Measurements from ENCODE around the gene PATJ. TPM values are rescaled to one million over a fixed set of nuclear protein-coding genes. Genes with fewer than 3 reads are reported as not detected.
"Not testable (repeated sequence)": the region's sequence is repeated elsewhere in the genome, so short reads cannot be mapped to it uniquely, and the experiment has no call there.

Gene PATJ
- total and polyA plus RNA-seq, 3 donors from 2014 or later: 12.9 to 44.5 (median 21.6) TPM

DNA sequence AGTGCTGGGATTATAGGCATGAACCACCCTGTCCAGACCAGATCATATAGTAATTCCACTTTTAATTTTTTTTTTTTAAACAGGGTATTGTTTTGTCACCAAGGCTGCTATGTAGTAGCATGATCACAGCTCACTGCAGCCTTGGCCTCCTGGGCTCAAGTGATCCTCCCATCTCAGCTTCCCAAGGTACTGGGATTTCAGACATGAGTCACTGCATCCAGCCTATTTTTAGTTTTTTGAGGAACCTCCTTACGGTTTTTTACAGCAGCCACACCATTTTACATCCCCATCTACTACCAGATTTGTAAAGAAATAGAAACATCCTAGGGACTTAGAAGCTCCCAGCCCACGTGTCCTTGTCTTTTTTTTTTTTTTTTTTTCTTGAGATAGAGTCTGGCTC is 476.3 kb downstream of the PATJ start:
- DNase-seq: no peak
- Histone ChIP-seq H3K4me1 (no peaks in the 10 kb centered on the region), H3K4me3 (no peak overlapping the region), H3K27me3 (no peaks in the 10 kb centered on the region), H3K36me3 (ENCODE audit: low read depth, missing control alignments) (no peaks in the 10 kb centered on the region), H3K9me3 (no peaks in the 10 kb centered on the region), H3K27ac (no peak overlapping the region)
- 65 to 72% methylated on average over 2 of the region's 2 CpGs for WGBS, 2 donors
- no peak for TF ChIP-seq CTCF (IDR thresholded peaks at IDR 0.05)
- no peak for TF ChIP-seq POLR2A (IDR thresholded peaks at IDR 0.05)
- intact Hi-C loops (cut with DNase I; ENCODE audit: low total_unique reads): no loop called here

DNA sequence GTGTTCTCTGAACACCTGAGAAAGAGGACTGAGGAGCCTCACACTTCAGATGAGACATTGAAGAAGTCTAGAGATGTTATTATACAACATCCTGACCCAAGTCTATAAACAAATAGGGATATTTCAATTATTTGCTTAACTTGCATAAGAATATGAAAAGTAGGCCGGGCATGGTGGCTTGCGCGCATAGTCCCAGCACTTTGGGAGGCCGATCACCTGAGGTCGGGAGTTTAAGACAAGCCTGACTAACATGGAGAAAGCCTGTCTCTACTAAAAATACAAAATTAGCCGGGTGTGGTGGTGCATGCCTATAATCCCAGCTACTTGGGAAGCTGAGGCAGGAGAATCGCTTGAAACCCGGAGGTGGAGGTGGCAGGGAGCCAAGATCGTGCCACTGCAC is 478.2 kb downstream of the PATJ start:
- H3K4me1 ChIP-seq; H3K27me3 ChIP-seq; H3K9me3 ChIP-seq; H3K27ac ChIP-seq; DNase-seq; H3K4me3 ChIP-seq; intact Hi-C loops (cut with DNase I; ENCODE audit: low total_unique reads); H3K36me3 ChIP-seq (ENCODE audit: low read depth, missing control alignments): not testable (repeated sequence)
- 82 to 89% methylated on average over 9 of the region's 9 CpGs for WGBS, 2 donors

DNA sequence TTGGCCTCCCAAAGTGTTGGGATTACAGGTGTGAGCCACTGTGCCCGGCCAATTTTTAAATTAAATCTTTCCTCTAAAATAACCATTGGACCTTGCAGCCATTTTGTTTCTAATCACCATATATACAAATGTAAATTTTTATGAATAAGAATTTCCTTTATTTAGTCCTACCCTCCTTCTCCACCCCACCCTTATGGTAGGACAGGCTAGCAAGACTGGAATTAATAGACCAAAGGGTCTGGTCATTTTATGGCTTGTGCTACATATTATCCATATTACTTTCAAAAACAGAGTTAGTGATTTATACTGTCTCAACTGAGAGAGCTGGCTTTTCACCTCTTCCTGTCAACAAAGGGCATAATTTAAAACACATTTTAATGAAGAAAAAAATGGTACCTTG is 478.9 kb downstream of the PATJ start:
- Histone ChIP-seq H3K4me3 (no peak overlapping the region), H3K27ac (no peak overlapping the region), H3K27me3 (no peaks in the 10 kb centered on the region), H3K36me3 (ENCODE audit: low read depth, missing control alignments) (no peaks in the 10 kb centered on the region), H3K4me1 (no peaks in the 10 kb centered on the region), H3K9me3 (no peaks in the 10 kb centered on the region)
- intact Hi-C loops (cut with DNase I; ENCODE audit: low total_unique reads): no loop called here
- TF ChIP-seq CTCF (IDR thresholded peaks at IDR 0.05) (no peak), POLR2A (IDR thresholded peaks at IDR 0.05) (no peak)
- DNase-seq: no peak
- WGBS, 2 donors: 97 to 100% methylated on average over 1 of the region's 1 CpG

DNA sequence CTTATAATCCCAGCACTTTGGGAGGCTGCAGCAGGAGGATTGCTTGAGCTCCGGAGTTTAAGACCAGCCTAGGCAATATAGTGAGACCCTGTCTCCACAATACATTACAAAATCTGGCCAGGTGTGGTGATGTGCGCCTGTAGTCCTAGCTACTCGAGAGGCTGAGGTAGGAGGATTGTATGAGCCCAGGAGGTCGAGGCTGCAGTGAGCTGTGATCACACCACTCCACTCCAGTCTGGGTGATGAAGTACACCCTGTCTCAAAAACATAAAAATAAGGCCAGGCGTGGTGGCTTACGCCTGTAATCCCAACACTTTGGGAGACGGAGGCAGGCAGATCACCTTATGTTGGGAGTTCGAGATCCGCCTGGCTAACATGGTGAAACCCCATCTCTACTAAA is 480.0 kb downstream of the PATJ start:
- TF ChIP-seq POLR2A (IDR thresholded peaks at IDR 0.05) (no peak), CTCF (IDR thresholded peaks at IDR 0.05) (no peak)
- Histone ChIP-seq H3K27me3 (no peaks in the 10 kb centered on the region), H3K4me3 (no peak overlapping the region), H3K9me3 (no peaks in the 10 kb centered on the region), H3K36me3 (ENCODE audit: low read depth, missing control alignments) (no peaks in the 10 kb centered on the region), H3K27ac (no peak overlapping the region), H3K4me1 (no peaks in the 10 kb centered on the region)
- WGBS, 2 donors: 82 to 86% methylated on average over 9 of the region's 9 CpGs
- intact Hi-C loops (cut with DNase I; ENCODE audit: low total_unique reads): no loop called here
- DNase-seq: no peak

GRCh38 chr1:62224182-62224581 is 481.9 kb downstream of the PATJ start:
- TF ChIP-seq POLR2A (IDR thresholded peaks at IDR 0.05): no peak
- no peak for TF ChIP-seq CTCF (IDR thresholded peaks at IDR 0.05)
- 61 to 67% methylated on average over 3 of the region's 3 CpGs for WGBS, 2 donors

More at GRCh38 chr1:62224182-62224581, 481.9 kb downstream of the PATJ start:
- Histone ChIP-seq H3K9me3 (no peaks in the 10 kb centered on the region), H3K4me3 (no peak overlapping the region), H3K27ac (no peak overlapping the region), H3K36me3 (ENCODE audit: low read depth, missing control alignments) (no peaks in the 10 kb centered on the region), H3K27me3 (no peaks in the 10 kb centered on the region), H3K4me1 (no peaks in the 10 kb centered on the region)
- DNase-seq: no peak
- intact Hi-C loops (cut with DNase I; ENCODE audit: low total_unique reads): no loop called here

All from testis (tissue), 3 donors.